ENCODE results near the gene PLCG2.
"Not testable (repeated sequence)": the region's sequence is repeated elsewhere in the genome, so short reads cannot be mapped to it uniquely, and the experiment has no call there.

Gene PLCG2

GRCh38 chr16:81734632-81735434, 44.3 kb upstream of the PLCG2 start:
- no peak overlapping the region for H3K4me3 ChIP-seq (ENCODE audit: low read depth, low read length)
- in situ Hi-C loops (cut with HindIII; ENCODE audit: low sequenced_read_pairs): no loop called here
- DNase-seq (ENCODE audit: low read depth, low spot score): no peak
- no peak for TF ChIP-seq CTCF (IDR thresholded peaks at IDR 0.05; ENCODE audit: low read depth, low read length)

GRCh38 chr16:81737885-81738536, 41.1 kb upstream of the PLCG2 start:
- peak overlapping the region; percentile 2 for H3K4me3 ChIP-seq (ENCODE audit: low read depth, low read length)
- in situ Hi-C loops (cut with HindIII; ENCODE audit: low sequenced_read_pairs): no loop called here
- peak; percentile 64 for DNase-seq (ENCODE audit: low read depth, low spot score)
- TF ChIP-seq CTCF (IDR thresholded peaks at IDR 0.05; ENCODE audit: low read depth, low read length): peak; percentile 77

GRCh38 chr16:81738783-81739496, 40.2 kb upstream of the PLCG2 start:
- DNase-seq (ENCODE audit: low read depth, low spot score): no peak
- H3K4me3 ChIP-seq (ENCODE audit: low read depth, low read length): no peak overlapping the region
- in situ Hi-C loops (cut with HindIII; ENCODE audit: low sequenced_read_pairs): no loop called here
- no peak for TF ChIP-seq CTCF (IDR thresholded peaks at IDR 0.05; ENCODE audit: low read depth, low read length)

- H3K4me3 ChIP-seq (ENCODE audit: low read depth, low read length): no peak overlapping the region
- in situ Hi-C loops (cut with HindIII; ENCODE audit: low sequenced_read_pairs): no loop called here
- DNase-seq (ENCODE audit: low read depth, low spot score): no peak
- TF ChIP-seq CTCF (IDR thresholded peaks at IDR 0.05; ENCODE audit: low read depth, low read length): no peak
Observed at GRCh38 chr16:81739503-81739902, 39.6 kb upstream of the PLCG2 start.

- DNase-seq (ENCODE audit: low read depth, low spot score): no peak
- no peak for TF ChIP-seq CTCF (IDR thresholded peaks at IDR 0.05; ENCODE audit: low read depth, low read length)
- H3K4me3 ChIP-seq (ENCODE audit: low read depth, low read length): no peak overlapping the region
- in situ Hi-C loops (cut with HindIII; ENCODE audit: low sequenced_read_pairs): no loop called here
Observed at GRCh38 chr16:81740169-81740568, 38.9 kb upstream of the PLCG2 start.

GRCh38 chr16:81741430-81741770, 37.7 kb upstream of the PLCG2 start:
- H3K4me3 ChIP-seq (ENCODE audit: low read depth, low read length); DNase-seq (ENCODE audit: low read depth, low spot score); in situ Hi-C loops (cut with HindIII; ENCODE audit: low sequenced_read_pairs): not testable (repeated sequence)

GRCh38 chr16:81744385-81744784, 34.7 kb upstream of the PLCG2 start:
- in situ Hi-C loops (cut with HindIII; ENCODE audit: low sequenced_read_pairs): no loop called here
- H3K4me3 ChIP-seq (ENCODE audit: low read depth, low read length): no peak overlapping the region
- TF ChIP-seq CTCF (IDR thresholded peaks at IDR 0.05; ENCODE audit: low read depth, low read length): no peak
- DNase-seq (ENCODE audit: low read depth, low spot score): no peak

Data from astrocyte of the spinal cord (primary cell).